Measurements from ENCODE around the gene JKAMP.

JKAMP gene

GRCh38 chr14:59543873-59544272, 59.6 kb downstream of the JKAMP start:
- no peak for DNase-seq

GRCh38 chr14:59547310-59547709, 63.0 kb downstream of the JKAMP start:
- no peak for DNase-seq
